Fibroblast of villous mesenchyme (primary cell): Measurements from ENCODE around the gene RPS6KC1. TPM values are rescaled to one million over a fixed set of nuclear protein-coding genes. Genes with fewer than 3 reads are reported as not detected.
A peak's percentile ranks its signal among the peaks of the same experiment; 100 is the strongest.
"Not testable (repeated sequence)": the region's sequence is repeated elsewhere in the genome, so short reads cannot be mapped to it uniquely, and the experiment has no call there.

Experiments used
- DNase-seq: peaks from one replicate; pipeline ENCODE4 v3.0.0-alpha.2; 2010; ENCODE audit warnings: low read depth
- H3K4me3 ChIP-seq: 2 replicates; pipeline ENCODE4 v1.5.1; 2011; ENCODE audit warnings: low read depth, mild to moderate bottlenecking, low read length
- CTCF ChIP-seq: IDR thresholded peaks from 2 replicates; pipeline ENCODE4 v1.5.1; 2012; ENCODE audit warnings: low read depth, mild to moderate bottlenecking, low read length; ENCODE audit not compliant: insufficient read depth
- total RNA-seq: library from RNA; depleted of rRNA; stranded (reverse); fragments of >200 nt; gene quantifications from 2 replicates; pipeline ENCODE4 v1.2.3, GENCODE V29; 2012

The RPS6KC1 gene
- total RNA-seq, 1 donor = 41.5 TPM

- TF ChIP-seq CTCF = no peak
- no peak overlapping the region for H3K4me3 ChIP-seq
- DNase-seq = no peak
Measured at GRCh38 chr1:213200630-213201029, 149.6 kb downstream of the RPS6KC1 start.

GRCh38 chr1:213201380-213202155 is 150.5 kb downstream of the RPS6KC1 start:
- no peak for TF ChIP-seq CTCF
- no peak overlapping the region for H3K4me3 ChIP-seq
- peak; percentile 91 for DNase-seq

GRCh38 chr1:213211201-213211600 is 160.2 kb downstream of the RPS6KC1 start:
- DNase-seq = no peak
- TF ChIP-seq CTCF = no peak
- no peak overlapping the region for H3K4me3 ChIP-seq

- DNase-seq, H3K4me3 ChIP-seq: not testable (repeated sequence)
Measured at GRCh38 chr1:213219076-213219475, 168.0 kb downstream of the RPS6KC1 start.

- no peak for TF ChIP-seq CTCF
- H3K4me3 ChIP-seq = no peak overlapping the region
- DNase-seq = no peak
Measured at GRCh38 chr1:213221209-213221608, 170.2 kb downstream of the RPS6KC1 start.

GRCh38 chr1:213227458-213227857 is 176.4 kb downstream of the RPS6KC1 start:
- TF ChIP-seq CTCF = no peak
- H3K4me3 ChIP-seq = no peak overlapping the region
- no peak for DNase-seq

- no peak overlapping the region for H3K4me3 ChIP-seq
- DNase-seq = no peak
- TF ChIP-seq CTCF = no peak
Measured at GRCh38 chr1:213231795-213232231, 180.8 kb downstream of the RPS6KC1 start.
